ENCODE data around the gene PIGC.

DNA sequence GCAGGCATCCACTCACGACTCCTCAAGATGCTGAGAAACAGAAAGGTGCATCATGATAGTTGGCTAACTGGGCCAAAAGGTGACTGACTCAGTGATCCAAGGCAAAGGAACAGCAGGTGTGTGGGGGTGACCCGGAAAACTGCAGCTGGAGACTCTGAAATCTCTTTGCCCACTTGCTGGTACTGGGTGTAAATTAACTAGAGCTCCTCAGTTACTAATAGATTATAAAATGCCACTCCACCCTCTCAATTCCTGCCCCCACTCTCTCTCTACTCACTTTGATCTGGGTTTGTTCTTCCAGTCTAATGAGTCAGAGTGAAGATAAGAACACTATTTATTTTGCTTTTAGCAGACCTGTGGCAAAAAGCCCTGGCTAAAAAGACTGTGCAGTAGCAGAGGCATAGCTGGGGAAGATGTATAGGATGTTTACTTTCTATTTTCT is 7.2 kb upstream of the PIGC start:
- TF ChIP-seq, protein P1, sequence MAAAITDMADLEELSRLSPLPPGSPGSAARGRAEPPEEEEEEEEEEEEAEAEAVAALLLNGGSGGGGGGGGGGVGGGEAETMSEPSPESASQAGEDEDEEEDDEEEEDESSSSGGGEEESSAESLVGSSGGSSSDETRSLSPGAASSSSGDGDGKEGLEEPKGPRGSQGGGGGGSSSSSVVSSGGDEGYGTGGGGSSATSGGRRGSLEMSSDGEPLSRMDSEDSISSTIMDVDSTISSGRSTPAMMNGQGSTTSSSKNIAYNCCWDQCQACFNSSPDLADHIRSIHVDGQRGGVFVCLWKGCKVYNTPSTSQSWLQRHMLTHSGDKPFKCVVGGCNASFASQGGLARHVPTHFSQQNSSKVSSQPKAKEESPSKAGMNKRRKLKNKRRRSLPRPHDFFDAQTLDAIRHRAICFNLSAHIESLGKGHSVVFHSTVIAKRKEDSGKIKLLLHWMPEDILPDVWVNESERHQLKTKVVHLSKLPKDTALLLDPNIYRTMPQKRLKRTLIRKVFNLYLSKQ (tag by site-specific recombination; IDR thresholded peaks at IDR 0.05; ENCODE audit: borderline replicate concordance) = no peak
- no peak for TF ChIP-seq ZFP41 (tag by site-specific recombination; IDR thresholded peaks at IDR 0.05; ENCODE audit: borderline replicate concordance)
- TF ChIP-seq, protein P2, sequence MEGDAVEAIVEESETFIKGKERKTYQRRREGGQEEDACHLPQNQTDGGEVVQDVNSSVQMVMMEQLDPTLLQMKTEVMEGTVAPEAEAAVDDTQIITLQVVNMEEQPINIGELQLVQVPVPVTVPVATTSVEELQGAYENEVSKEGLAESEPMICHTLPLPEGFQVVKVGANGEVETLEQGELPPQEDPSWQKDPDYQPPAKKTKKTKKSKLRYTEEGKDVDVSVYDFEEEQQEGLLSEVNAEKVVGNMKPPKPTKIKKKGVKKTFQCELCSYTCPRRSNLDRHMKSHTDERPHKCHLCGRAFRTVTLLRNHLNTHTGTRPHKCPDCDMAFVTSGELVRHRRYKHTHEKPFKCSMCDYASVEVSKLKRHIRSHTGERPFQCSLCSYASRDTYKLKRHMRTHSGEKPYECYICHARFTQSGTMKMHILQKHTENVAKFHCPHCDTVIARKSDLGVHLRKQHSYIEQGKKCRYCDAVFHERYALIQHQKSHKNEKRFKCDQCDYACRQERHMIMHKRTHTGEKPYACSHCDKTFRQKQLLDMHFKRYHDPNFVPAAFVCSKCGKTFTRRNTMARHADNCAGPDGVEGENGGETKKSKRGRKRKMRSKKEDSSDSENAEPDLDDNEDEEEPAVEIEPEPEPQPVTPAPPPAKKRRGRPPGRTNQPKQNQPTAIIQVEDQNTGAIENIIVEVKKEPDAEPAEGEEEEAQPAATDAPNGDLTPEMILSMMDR (tag by site-specific recombination; IDR thresholded peaks at IDR 0.05) = no peak
- no peak for TF ChIP-seq ZNF561 (tag by site-specific recombination; IDR thresholded peaks at IDR 0.05; ENCODE audit: borderline replicate concordance)
- TF ChIP-seq, protein P3, sequence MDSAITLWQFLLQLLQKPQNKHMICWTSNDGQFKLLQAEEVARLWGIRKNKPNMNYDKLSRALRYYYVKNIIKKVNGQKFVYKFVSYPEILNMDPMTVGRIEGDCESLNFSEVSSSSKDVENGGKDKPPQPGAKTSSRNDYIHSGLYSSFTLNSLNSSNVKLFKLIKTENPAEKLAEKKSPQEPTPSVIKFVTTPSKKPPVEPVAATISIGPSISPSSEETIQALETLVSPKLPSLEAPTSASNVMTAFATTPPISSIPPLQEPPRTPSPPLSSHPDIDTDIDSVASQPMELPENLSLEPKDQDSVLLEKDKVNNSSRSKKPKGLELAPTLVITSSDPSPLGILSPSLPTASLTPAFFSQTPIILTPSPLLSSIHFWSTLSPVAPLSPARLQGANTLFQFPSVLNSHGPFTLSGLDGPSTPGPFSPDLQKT (IDR thresholded peaks at IDR 0.05; ENCODE audit: borderline replicate concordance, low read depth, low read length) = no peak
- TF ChIP-seq TRIM28 (IDR thresholded peaks at IDR 0.05; ENCODE audit: borderline replicate concordance, low read length) = no peak
- TF ChIP-seq ZBTB7A (tag by site-specific recombination; IDR thresholded peaks at IDR 0.05; ENCODE audit: low read depth) = no peak
- TF ChIP-seq, protein P4, sequence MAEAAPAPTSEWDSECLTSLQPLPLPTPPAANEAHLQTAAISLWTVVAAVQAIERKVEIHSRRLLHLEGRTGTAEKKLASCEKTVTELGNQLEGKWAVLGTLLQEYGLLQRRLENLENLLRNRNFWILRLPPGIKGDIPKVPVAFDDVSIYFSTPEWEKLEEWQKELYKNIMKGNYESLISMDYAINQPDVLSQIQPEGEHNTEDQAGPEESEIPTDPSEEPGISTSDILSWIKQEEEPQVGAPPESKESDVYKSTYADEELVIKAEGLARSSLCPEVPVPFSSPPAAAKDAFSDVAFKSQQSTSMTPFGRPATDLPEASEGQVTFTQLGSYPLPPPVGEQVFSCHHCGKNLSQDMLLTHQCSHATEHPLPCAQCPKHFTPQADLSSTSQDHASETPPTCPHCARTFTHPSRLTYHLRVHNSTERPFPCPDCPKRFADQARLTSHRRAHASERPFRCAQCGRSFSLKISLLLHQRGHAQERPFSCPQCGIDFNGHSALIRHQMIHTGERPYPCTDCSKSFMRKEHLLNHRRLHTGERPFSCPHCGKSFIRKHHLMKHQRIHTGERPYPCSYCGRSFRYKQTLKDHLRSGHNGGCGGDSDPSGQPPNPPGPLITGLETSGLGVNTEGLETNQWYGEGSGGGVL (tag by site-specific recombination; IDR thresholded peaks at IDR 0.05) = peak; percentile 84
